H9 (cell line): ENCODE data around the gene STYXL2. TPM values are rescaled to one million over a fixed set of nuclear protein-coding genes. Genes with fewer than 3 reads are reported as not detected.

Experiments used
- DNase-seq: peaks from one replicate; pipeline ENCODE4 v3.0.0-alpha.2; 2017
- H2AFZ ChIP-seq: one replicate; pipeline ENCODE4 v1.6.1; 2013; ENCODE audit warnings: mild to moderate bottlenecking, low read length, control low read depth, moderate library complexity
- H2AK5ac ChIP-seq: 2 replicates; pipeline ENCODE4 v1.6.1; 2013; ENCODE audit warnings: low read length, control low read depth, mixed read lengths; ENCODE audit not compliant: insufficient read length
- H2BK120ac ChIP-seq: one replicate; pipeline ENCODE4 v1.6.1; 2013; ENCODE audit warnings: low read depth, mild to moderate bottlenecking, low read length, control low read depth, inconsistent platforms; ENCODE audit not compliant: poor library complexity, severe bottlenecking
- H2BK12ac ChIP-seq: 2 replicates; pipeline ENCODE4 v1.6.1; 2013; ENCODE audit warnings: low read length, control low read depth, mixed read lengths, low read depth; ENCODE audit not compliant: insufficient read length
- H2BK15ac ChIP-seq: 2 replicates; pipeline ENCODE4 v1.6.1; 2013; ENCODE audit warnings: low read depth, low read length, control low read depth
- H2BK20ac ChIP-seq: one replicate; pipeline ENCODE4 v1.6.1; 2013; ENCODE audit warnings: low read depth, mild to moderate bottlenecking, low read length, control low read depth, inconsistent platforms; ENCODE audit not compliant: poor library complexity, severe bottlenecking
- H2BK5ac ChIP-seq: 2 replicates; pipeline ENCODE4 v1.6.1; 2013; ENCODE audit warnings: low read length, control low read depth, mixed read lengths; ENCODE audit not compliant: insufficient read length
- H3K14ac ChIP-seq: 2 replicates; pipeline ENCODE4 v1.6.1; 2013; ENCODE audit warnings: low read length, control low read depth; ENCODE audit not compliant: insufficient read depth
- H3K18ac ChIP-seq: 2 replicates; pipeline ENCODE4 v1.6.1; 2013; ENCODE audit warnings: low read depth, mild to moderate bottlenecking, mixed read lengths, low read length, control low read depth; ENCODE audit not compliant: insufficient read length
- H3K23ac ChIP-seq: 2 replicates; pipeline ENCODE4 v1.6.1; 2013; ENCODE audit warnings: low read length, control low read depth, mixed read lengths, low read depth; ENCODE audit not compliant: insufficient read length
- H3K23me2 ChIP-seq: 2 replicates; pipeline ENCODE4 v1.6.1; 2013; ENCODE audit warnings: low read depth, mild to moderate bottlenecking, mixed read lengths, low read length, control low read depth; ENCODE audit not compliant: insufficient read length, poor library complexity, severe bottlenecking
- H3K27ac ChIP-seq: 2 replicates; pipeline ENCODE4 v1.5.1; 2013; ENCODE audit warnings: low read length, control low read depth, mixed read lengths, low read depth; ENCODE audit not compliant: insufficient read length
- H3K27me3 ChIP-seq: 2 replicates; pipeline ENCODE4 v1.6.1; 2013; ENCODE audit warnings: low read length, control low read depth, inconsistent platforms; ENCODE audit not compliant: insufficient read depth
- H3K4ac ChIP-seq: 2 replicates; pipeline ENCODE4 v1.6.1; 2013; ENCODE audit warnings: low read depth, mild to moderate bottlenecking, control low read depth, inconsistent platforms, low read length, moderate library complexity
- H3K4me1 ChIP-seq: 2 replicates; pipeline ENCODE4 v1.6.1; 2013; ENCODE audit warnings: low read length, control low read depth, inconsistent platforms; ENCODE audit not compliant: insufficient read depth
- H3K4me2 ChIP-seq: 2 replicates; pipeline ENCODE4 v1.6.1; 2013; ENCODE audit warnings: low read length, control low read depth, mixed read lengths; ENCODE audit not compliant: insufficient read length, insufficient read depth
- H3K56ac ChIP-seq: 2 replicates; pipeline ENCODE4 v1.6.1; 2013; ENCODE audit warnings: low read depth, mild to moderate bottlenecking, mixed read lengths, low read length, control low read depth; ENCODE audit not compliant: insufficient read length
- H3K79me1 ChIP-seq: 2 replicates; pipeline ENCODE4 v1.6.1; 2013; ENCODE audit warnings: low read depth, mild to moderate bottlenecking, moderate library complexity, low read length, control low read depth, inconsistent platforms; ENCODE audit not compliant: insufficient read depth, poor library complexity, severe bottlenecking
- H3K79me2 ChIP-seq: 2 replicates; pipeline ENCODE4 v1.6.1; 2013; ENCODE audit warnings: low read length, control low read depth, inconsistent platforms; ENCODE audit not compliant: insufficient read depth
- H3K9ac ChIP-seq: 2 replicates; pipeline ENCODE4 v1.6.1; 2013; ENCODE audit warnings: low read length, control low read depth, mixed read lengths; ENCODE audit not compliant: insufficient read length; ENCODE audit errors: extremely low read depth
- H3K9me3 ChIP-seq: one replicate; pipeline ENCODE4 v1.6.1; 2013; ENCODE audit warnings: low read depth, low read length, inconsistent platforms; ENCODE audit not compliant: control insufficient read depth
- H3T11ph ChIP-seq: one replicate; pipeline ENCODE4 v1.6.1; 2013; ENCODE audit warnings: mild to moderate bottlenecking, low read length, control low read depth, inconsistent platforms
- H4K20me1 ChIP-seq: one replicate; pipeline ENCODE4 v1.6.1; 2013; ENCODE audit not compliant: control insufficient read depth, insufficient read length, insufficient read depth
- H4K5ac ChIP-seq: 2 replicates; pipeline ENCODE4 v1.6.1; 2013; ENCODE audit warnings: low read depth, mild to moderate bottlenecking, mixed read lengths, low read length, control low read depth; ENCODE audit not compliant: insufficient read length
- H4K8ac ChIP-seq: replicated peaks from 2 replicates; pipeline ENCODE4 v1.6.1; 2013; ENCODE audit warnings: low read length, control low read depth, mixed read lengths, low read depth; ENCODE audit not compliant: insufficient read length
- H4K91ac ChIP-seq: 2 replicates; pipeline ENCODE4 v1.6.1; 2013; ENCODE audit warnings: low read depth, mild to moderate bottlenecking, moderate library complexity, mixed read lengths, low read length, control low read depth; ENCODE audit not compliant: insufficient read length
- H3K27ac Mint-ChIP-seq, 3 experiments: 2 replicates in 2 of 3; 3 replicates in 1 of 3; pipeline ENCODE4 v1.8.0; 2020 to 2021; ENCODE audit warnings: mixed read lengths in 3 of 3, mild to moderate bottlenecking in 1 of 3, moderate library complexity in 1 of 3
- H3K27me3 Mint-ChIP-seq: 2 replicates; pipeline ENCODE4 v1.8.0; 2021; ENCODE audit warnings: low read depth, mild to moderate bottlenecking, moderate library complexity, mixed read lengths
- H3K36me3 Mint-ChIP-seq, 3 experiments: 2 replicates in 2 of 3; 3 replicates in 1 of 3; pipeline ENCODE4 v1.8.0; 2020 to 2021; ENCODE audit warnings: low read depth in 3 of 3, mixed read lengths in 3 of 3; ENCODE audit not compliant: insufficient read depth in 1 of 3
- H3K4me1 Mint-ChIP-seq, 2 experiments: 2 replicates each; pipeline ENCODE4 v1.8.0; 2020; ENCODE audit warnings: mixed read lengths in 2 of 2
- H3K4me3 Mint-ChIP-seq, 2 experiments: 2 replicates in 1 of 2; 3 replicates in 1 of 2; pipeline ENCODE4 v1.8.0; 2020 to 2021; ENCODE audit warnings: mild to moderate bottlenecking in 2 of 2, mixed read lengths in 2 of 2, moderate library complexity in 1 of 2
- H3K9me3 Mint-ChIP-seq, 2 experiments: 2 replicates in 1 of 2; 3 replicates in 1 of 2; pipeline ENCODE4 v1.8.0; 2020; ENCODE audit warnings: mild to moderate bottlenecking in 2 of 2, mixed read lengths in 2 of 2, moderate library complexity in 1 of 2
- CTCF ChIP-seq: fragments of 200-600 bp; sonication (generic); conservative IDR thresholded peaks from 3 replicates; pipeline ENCODE4 v1.8.0; 2021; ENCODE audit warnings: antibody characterized with exemption, mild to moderate bottlenecking
- WGBS: extraction: QIAGEN DNeasy Blood & Tissue Kit; methylation state at CpG from one replicate; pipeline ENCODE4 v1.1.7; 2013; ENCODE audit warnings: missing lambda C conversion rate, low lambda C conversion rate, mixed read lengths; ENCODE audit not compliant: insufficient read length; ENCODE audit errors: extremely low coverage; 5-methylcytosine and 5-hydroxymethylcytosine counted together
- total RNA-seq: library from RNA; stranded (reverse); gene quantifications from 2 replicates; pipeline ENCODE4 v1.2.1, GENCODE V29; 2021

STYXL2 gene
- total RNA-seq, 1 experiment from 2014 or later = 0.09 TPM

- Histone ChIP-seq H3K56ac (no peak overlapping the region), H3K9ac (no peak overlapping the region), H2BK12ac (no peak overlapping the region), H3K4ac (no peak overlapping the region), H2AFZ (no peak overlapping the region), H2BK120ac (no peak overlapping the region), H2BK5ac (no peak overlapping the region), H3K27ac (no peak overlapping the region), H4K20me1 (no peaks in the 10 kb centered on the region), H3K23me2 (peaks cover 3% of the 10 kb centered on the region), H3K27me3 (no peaks in the 10 kb centered on the region), H4K5ac (no peak overlapping the region), H3K79me2 (no peaks in the 10 kb centered on the region), H3K9me3 (no peaks in the 10 kb centered on the region), H4K91ac (no peak overlapping the region), H3K79me1 (no peaks in the 10 kb centered on the region), H3K18ac (no peak overlapping the region), H2BK20ac (no peak overlapping the region), H4K8ac (no peak overlapping the region), H2AK5ac (no peak overlapping the region), H2BK15ac (no peak overlapping the region), H3K23ac (no peak overlapping the region), H3K4me2 (no peak overlapping the region), H3K4me1 (no peaks in the 10 kb centered on the region), H3T11ph (no peak overlapping the region), H3K14ac (no peak overlapping the region)
- DNase-seq = no peak
- Mint-ChIP-seq H3K36me3 (no peaks in the 10 kb centered on the region), H3K27me3 (no peaks in the 10 kb centered on the region; the same call in none of the 2 replicates), H3K9me3 (no peaks in the 10 kb centered on the region), H3K4me1 (peaks cover 8 to 18% of the 10 kb centered on the region in 2 experiments), H3K27ac (no peak overlapping the region; a peak in 1 of 7 replicates), H3K4me3 (no peak overlapping the region)
- no peak for TF ChIP-seq CTCF
- no CpG with 5 or more reads among the region's 8 CpGs for WGBS
Observed at GRCh38 chr1:167065471-167065870, 28.4 kb upstream of the STYXL2 start.
